GM12878 (cell line): ENCODE data around the gene NOC4L. TPM values are rescaled to one million over a fixed set of nuclear protein-coding genes. Genes with fewer than 3 reads are reported as not detected.

Experiments used
- ATAC-seq: fragments of 200-7000 bp; cut with Tn5 transposase; 3 replicates; pipeline ENCODE4 v1.9.1; 2020; ENCODE audit warnings: mild to moderate bottlenecking, moderate library complexity
- Bru-seq: library from RNA; stranded (reverse); fragments of 400-500 nt; gene quantifications from one replicate; lab custom pipeline; 2021; lab: Mats Ljungman, UMichigan
- BruChase-seq, 2 experiments: library from RNA; stranded (reverse); fragments of 400-500 nt; gene quantifications; one replicate each; lab custom pipeline; 2021; lab: Mats Ljungman, UMichigan
- BruUV-seq: library from RNA; stranded (reverse); fragments of 400-500 nt; replicated peaks from 2 replicates; lab custom pipeline; 2021; lab: Mats Ljungman, UMichigan
- CTCF ChIA-PET: fragments of 300-600 bp; sonication (Branson Sonifier 250); formaldehyde crosslinking; extraction: SDS; loops from one replicate; lab custom pipeline; 2021; ENCODE audit warnings: inconsistent platforms; lab: Yijun Ruan, JAX
- POLR2A ChIA-PET: fragments of 350-600 bp; formaldehyde crosslinking; extraction: SDS; loops from one replicate; lab custom pipeline; 2021; ENCODE audit warnings: inconsistent platforms; lab: Charles Lee
- RAD21 ChIA-PET: fragments of 300-600 bp; sonication (Branson Sonifier 250); formaldehyde crosslinking; loops from one replicate; lab custom pipeline; 2023; ENCODE audit warnings: antibody characterized with exemption; ENCODE audit not compliant: unreplicated experiment; lab: Charles Lee
- SMC1A ChIA-PET: fragments of 300-600 bp; sonication (Branson Sonifier 250); formaldehyde crosslinking; loops from one replicate; lab custom pipeline; 2023; ENCODE audit not compliant: unreplicated experiment, uncharacterized antibody; lab: Charles Lee
- DNase-seq: peaks from one replicate; pipeline ENCODE4 v3.0.0-alpha.2; 2011; ENCODE audit warnings: low read depth, low spot score
- FAIRE-seq: peaks from 3 replicates; lab custom pipeline; 2011; peaks lifted over from hg19 to GRCh38; lab: Jason Lieb, UNC
- H2AFZ ChIP-seq: 2 replicates; pipeline ENCODE4 v1.6.0; 2011; ENCODE audit warnings: low read depth, low read length, control low read depth; ENCODE audit not compliant: control insufficient read depth
- H3K27ac ChIP-seq: 2 replicates; pipeline ENCODE4 v1.5.1; 2011; ENCODE audit warnings: control low read depth; ENCODE audit not compliant: control insufficient read depth, insufficient read depth
- H3K27me3 ChIP-seq, 2 experiments: replicated peaks in 1 of 2; 2 replicates each; pipeline versions ENCODE4 v1.6.0 to v1.6.1; 2011; ENCODE audit warnings: low read length in 1 of 2; ENCODE audit not compliant: control insufficient read depth in 2 of 2, insufficient read depth in 2 of 2
- H3K36me3 ChIP-seq, 2 experiments: 2 replicates each; pipeline ENCODE4 v1.5.1; 2011; ENCODE audit warnings: low read length in 1 of 2; ENCODE audit not compliant: control insufficient read depth in 2 of 2, insufficient read depth in 2 of 2
- H3K4me1 ChIP-seq: 2 replicates; pipeline ENCODE4 v1.6.1; 2011; ENCODE audit warnings: mild to moderate bottlenecking, low read length, moderate library complexity, mixed read lengths; ENCODE audit not compliant: control insufficient read depth, insufficient read depth
- H3K4me2 ChIP-seq: 2 replicates; pipeline ENCODE4 v1.6.0; 2011; ENCODE audit warnings: control low read depth; ENCODE audit not compliant: control insufficient read depth, insufficient read depth
- H3K4me3 ChIP-seq: fragments of 200-600 bp; sonication (generic); 2 replicates; pipeline ENCODE4 v1.5.1; 2016
- H3K79me2 ChIP-seq: 2 replicates; pipeline ENCODE4 v1.6.0; 2011; ENCODE audit warnings: low read length; ENCODE audit not compliant: control insufficient read depth, insufficient read depth
- H3K9ac ChIP-seq: 2 replicates; pipeline ENCODE4 v1.8.0; 2011; ENCODE audit warnings: low read length, control low read depth, mixed read lengths; ENCODE audit not compliant: control insufficient read depth, insufficient read depth
- H3K9me3 ChIP-seq: replicated peaks from 3 replicates; pipeline ENCODE4 v1.5.1; 2011; ENCODE audit warnings: mild to moderate bottlenecking, low read length; ENCODE audit not compliant: control insufficient read depth, insufficient read depth
- H4K20me1 ChIP-seq: 2 replicates; pipeline ENCODE4 v1.6.0; 2011; ENCODE audit not compliant: control insufficient read depth, insufficient read depth
- ASH2L ChIP-seq: fragments of 300-600, 200-600 bp; sonication (generic); IDR thresholded peaks from 2 replicates; pipeline ENCODE4 v1.6.1; 2017; ENCODE audit warnings: low read depth, mild to moderate bottlenecking, borderline replicate concordance
- BMI1 ChIP-seq: fragments of 450-650 bp; IDR thresholded peaks from 2 replicates; pipeline ENCODE4 v1.6.1; 2016; ENCODE audit warnings: mild to moderate bottlenecking, moderate library complexity, borderline replicate concordance
- CBX5 ChIP-seq: sonication (generic); IDR thresholded peaks from 2 replicates; pipeline ENCODE4 v1.6.1; 2016; ENCODE audit warnings: low read depth, moderate library complexity, mild to moderate bottlenecking, inconsistent platforms
- ELK1 ChIP-seq: IDR thresholded peaks from 2 replicates; pipeline ENCODE4 v1.6.1; 2012; ENCODE audit warnings: low read depth, low read length, improper control_type of control experiment
- KAT2A ChIP-seq: conservative IDR thresholded peaks from 2 replicates; pipeline ENCODE4 v1.6.1; 2011; ENCODE audit warnings: low read depth, low read length; ENCODE audit not compliant: control insufficient read depth
- MEF2B ChIP-seq: fragments of 450-650 bp; IDR thresholded peaks from 2 replicates; pipeline ENCODE4 v1.6.1; 2018; ENCODE audit warnings: mild to moderate bottlenecking, moderate library complexity; ENCODE audit not compliant: partially characterized antibody, poor library complexity, severe bottlenecking
- NFYB ChIP-seq: IDR thresholded peaks from 2 replicates; pipeline ENCODE4 v1.6.1; 2011; ENCODE audit warnings: low read depth, mild to moderate bottlenecking, low read length, improper control_type of control experiment, moderate library complexity; ENCODE audit not compliant: insufficient read depth
- NR2C1 ChIP-seq: fragments of 450-650 bp; IDR thresholded peaks from 2 replicates; pipeline ENCODE4 v1.6.1; 2017; ENCODE audit warnings: antibody characterized with exemption, mild to moderate bottlenecking, moderate library complexity
- NR2F1 ChIP-seq: fragments of 450-650 bp; conservative IDR thresholded peaks from 2 replicates; pipeline ENCODE4 v1.6.1; 2017; ENCODE audit warnings: mild to moderate bottlenecking
- SIX5 ChIP-seq: IDR thresholded peaks from 2 replicates; pipeline ENCODE4 v1.6.1; 2011; ENCODE audit warnings: mild to moderate bottlenecking, low read depth, low read length, moderate library complexity; ENCODE audit not compliant: severe bottlenecking
- ZBED1 ChIP-seq: IDR thresholded peaks from 2 replicates; pipeline ENCODE4 v1.6.1; 2016; ENCODE audit warnings: borderline replicate concordance
- ZBTB4 ChIP-seq: fragments of 450-650 bp; formaldehyde crosslinking; IDR thresholded peaks from 2 replicates; pipeline ENCODE4 v1.4.0; 2022; ENCODE audit warnings: mild to moderate bottlenecking, moderate library complexity
- ZNF217 ChIP-seq: fragments of 450-650 bp; IDR thresholded peaks from 2 replicates; pipeline ENCODE4 v1.6.1; 2017; ENCODE audit warnings: antibody characterized with exemption, mild to moderate bottlenecking
- ZNF274 ChIP-seq: IDR thresholded peaks from one replicate; pipeline ENCODE4 v1.8.0; 2011; ENCODE audit not compliant: insufficient read length, insufficient read depth
- WGBS: methylation state at CpG from one replicate; pipeline ENCODE4 v1.1.6; 2016; ENCODE audit warnings: low lambda C conversion rate; ENCODE audit not compliant: insufficient replicate concordance, insufficient coverage; ENCODE audit errors: missing lambda C conversion rate; 5-methylcytosine and 5-hydroxymethylcytosine counted together
- in situ Hi-C: fragments of 300-500 bp; cut with MboI; formaldehyde crosslinking; loops from 9 replicates; pipeline ENCODE4 v1.14.3; 2018; ENCODE audit warnings: mixed read lengths
- intact Hi-C: fragments of 100-400 bp; cut with micrococcal nuclease; formaldehyde crosslinking; loops from one replicate; pipeline ENCODE4 v1.14.2; 2022; ENCODE audit not compliant: unreplicated experiment
- long read RNA-seq, 2 experiments: library from polyadenylated mRNA; unstranded; transcript quantifications; one replicate each; pipeline ENCODE4 v2.0.0, GENCODE V29; 2019 to 2020
- polyA minus RNA-seq, 3 experiments: library from RNA; depleted of rRNA, polyadenylated mRNA; stranded (reverse); fragments of >200 nt; gene quantifications; 2 replicates each; pipeline ENCODE4 v1.2.3, GENCODE V29; 2011
- polyA plus RNA-seq, 11 experiments: library from polyadenylated mRNA; depleted of rRNA in 4 of 11; unstranded in 6 of 11; stranded (reverse) in 5 of 11; fragments of >200 nt; fragmentation: Nextera tagmentation in 4 of 11; fragmentation: Illumina TruSeq in 1 of 11; extraction: Ambion mirVana in 4 of 11; extraction: Trizol in 1 of 11; gene quantifications; 1 replicate in 1 of 11; 2 replicates in 10 of 11; pipeline versions ENCODE4 v1.2.1 to v1.2.3, GENCODE V29; 2011 to 2016; ENCODE audit warnings: inconsistent platforms in 2 of 11, missing spikeins in 2 of 11, low read depth in 1 of 11
- total RNA-seq, 4 experiments: library from RNA; depleted of rRNA in 3 of 4; stranded (reverse); fragments of >200 nt in 3 of 4; fragmentation: Illumina TruSeq in 1 of 4; extraction: Trizol in 1 of 4; gene quantifications; 2 replicates each; pipeline versions ENCODE4 v1.2.1 to v1.2.3, GENCODE V29; 2013 to 2021

NOC4L gene
- 7.8 and 8.6 TPM in 2 replicates for total RNA-seq (2013; cell fraction: nucleolus; rRNA removed)
- total RNA-seq (2014; rRNA removed): 22.6 and 32.0 TPM in 2 replicates
- 4.7 and 7.4 TPM in 2 replicates for total RNA-seq (2014; rRNA removed; fragmentation: Illumina TruSeq; extraction: Trizol)
- 45.2 and 45.3 TPM in 2 replicates for total RNA-seq (2021)
- polyA plus RNA-seq (2011; ENCODE audit: low read depth): 4.1 TPM
- 1.2 and 4.6 TPM in 2 replicates for polyA plus RNA-seq (2011; rRNA removed)
- 8.2 and 9.6 TPM in 2 replicates for polyA plus RNA-seq (2011; cell fraction: cytosol; rRNA removed)
- 20.7 and 33.0 TPM in 2 replicates for polyA plus RNA-seq (2011; cell fraction: nucleus; rRNA removed)
- 18.3 and 19.4 TPM in 2 replicates for polyA plus RNA-seq (2012)
- 2.7 and 7.9 TPM in 2 replicates for polyA plus RNA-seq (2014; fragmentation: Illumina TruSeq; extraction: Trizol)
- 1 to 10 TPM in 1 of 2 experiments, under 1 TPM in 1; 0.72 to 3.7 TPM for polyA plus RNA-seq (2014; fragmentation: Nextera tagmentation; extraction: Ambion mirVana)
- 22.6 and 32.9 TPM in 2 replicates for polyA plus RNA-seq (2014; rRNA removed)
- 10 to 100 TPM; 65.0 to 68.2 TPM for polyA plus RNA-seq (2016; fragmentation: Nextera tagmentation; extraction: Ambion mirVana)
- polyA minus RNA-seq (2011; rRNA and poly(A)+ RNA removed): 2.0 and 5.5 TPM in 2 replicates
- polyA minus RNA-seq (2011; cell fraction: cytosol; rRNA and poly(A)+ RNA removed): 9.8 and 12.6 TPM in 2 replicates
- 5.4 and 8.8 TPM in 2 replicates for polyA minus RNA-seq (2011; cell fraction: nucleus; rRNA and poly(A)+ RNA removed)
- Bru-seq, nascent RNA: percentile 64 among the genes with signal in this experiment
- percentile 68 among the genes with signal in this experiment for BruChase-seq, experiment 1, labeled RNA remaining after a 6-hour chase
- BruChase-seq, experiment 2, labeled RNA remaining after a 2-hour chase: percentile 65 among the genes with signal in this experiment
- long read RNA-seq, experiment 1, transcript NOC4L-201 (15 exons, 1,632 nt): major isoform, 89 of 96 reads
- long read RNA-seq, experiment 1, partial matches to known transcripts: 1 of 96 reads
- long read RNA-seq, experiment 1, other reads (novel, unspliced or antisense): 6 of 96 reads
- long read RNA-seq, experiment 2, transcript NOC4L-201 (15 exons, 1,632 nt): major isoform, 20 of 22 reads
- long read RNA-seq, experiment 2, partial matches to known transcripts: 1 of 22 reads
- long read RNA-seq, experiment 2, other reads (novel, unspliced or antisense): 1 of 22 reads

DNA sequence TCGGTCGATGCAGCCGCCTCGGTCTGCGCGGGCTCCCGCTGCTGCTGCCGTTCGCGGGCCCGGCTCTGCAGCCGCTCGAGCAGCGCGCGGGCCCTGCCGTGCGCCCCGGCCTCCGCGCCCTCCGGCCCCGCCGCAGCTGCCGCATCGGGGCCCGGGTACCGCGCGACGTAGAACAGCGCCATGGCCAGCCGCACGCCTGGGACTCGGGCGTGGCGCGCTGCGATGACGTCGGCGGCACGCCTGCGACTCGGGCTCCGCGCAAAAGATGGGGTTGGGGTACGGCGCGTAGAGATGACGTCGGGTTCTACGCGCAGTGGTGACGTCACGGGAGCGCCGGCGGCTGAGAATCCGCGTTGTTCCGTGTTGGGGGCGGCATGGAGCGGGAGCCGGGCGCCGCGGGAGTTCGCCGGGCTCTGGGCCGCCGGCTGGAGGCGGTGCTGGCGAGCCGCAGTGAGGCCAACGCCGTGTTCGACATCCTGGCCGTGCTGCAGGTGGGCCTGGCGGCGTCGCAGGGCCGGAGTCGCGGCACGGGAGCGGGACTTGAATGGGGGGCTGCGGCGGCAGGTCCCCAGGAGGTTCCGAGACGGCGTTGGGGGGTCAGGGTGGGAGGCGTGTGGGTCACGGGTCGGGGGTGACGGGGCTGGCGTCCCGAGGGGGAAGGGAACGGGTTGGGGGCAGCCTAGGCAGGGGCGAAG, at the start of gene NOC4L, which contains the start of gene DDX51:
NOC4L (plus strand) TSS at position 343 of the 695 bp plus-strand sequence; CDS start at position 375, 32 bp downstream.
DDX51 (minus strand) TSS at position 205 of the 695 bp plus-strand sequence; CDS start at position 182, 23 bp downstream.
- ATAC-seq: peak; percentile 93
- ChIA-PET CTCF (interaction anchor here (0.7 kb wide), 1 partner anchor 10 kb away, joined by 4 read pairs; no protein-coding TSS in a partner anchor), SMC1A (no interaction called here), RAD21 (no interaction called here), POLR2A (interaction anchor here (1.0 kb wide), 1 partner anchor 11 kb away, joined by 3 read pairs; no protein-coding TSS in a partner anchor)
- DNase-seq: peak; percentile 78
- H3K4me1 ChIP-seq: peaks cover 11% of the 10 kb centered on the region
- intact Hi-C loops: no loop called here
- peaks cover 38% of the 10 kb centered on the region for H3K79me2 ChIP-seq
- no peaks in the 10 kb centered on the region for H3K27me3 ChIP-seq
- no TSS peak for BruUV-seq
- peak within 1 kb of the TSS; percentile 82 for H2AFZ ChIP-seq
- no peaks in the 10 kb centered on the region for H4K20me1 ChIP-seq
- peak within 1 kb of the TSS; percentile 78 for H3K9ac ChIP-seq
- no peaks in the 10 kb centered on the region for H3K9me3 ChIP-seq
- under 1% methylated on average over 44 of the region's 100 CpGs for WGBS
- H3K4me3 ChIP-seq: peak within 1 kb of the TSS; percentile 88
- peak within 1 kb of the TSS; percentile 63 for H3K27ac ChIP-seq
- peak; percentile 98 for FAIRE-seq
- peaks cover 3 to 23% of the 10 kb centered on the region in 2 experiments; a peak in 3 of 4 replicates for H3K36me3 ChIP-seq
- peak within 1 kb of the TSS; percentile 92 for H3K4me2 ChIP-seq
- in situ Hi-C loops: no loop called here
- TF ChIP-seq ZNF274: no peak
- peak; percentile 43; the same call in 1 of the 2 replicates for TF ChIP-seq NR2F1
- peak; percentile 71 for TF ChIP-seq ELK1
- no peak for TF ChIP-seq ZBED1
- no peak for TF ChIP-seq KAT2A
- TF ChIP-seq CBX5: no peak
- TF ChIP-seq MEF2B: no peak
- TF ChIP-seq ZNF217: no peak
- TF ChIP-seq SIX5: peak; percentile 71
- no peak; the same call in 1 of the 2 replicates for TF ChIP-seq ASH2L
- no peak for TF ChIP-seq NFYB
- 0 out of 2 replicates have a peak, but pooled peaks have one; percentile 72 for TF ChIP-seq ZBTB4 (CRISPR knock-in tag)
- peak; percentile 72; the same call in 1 of the 2 replicates for TF ChIP-seq NR2C1
- no peak for TF ChIP-seq BMI1
